Measurements from ENCODE around the gene MTPN. TPM values are rescaled to one million over a fixed set of nuclear protein-coding genes. Genes with fewer than 3 reads are reported as not detected.

MTPN gene
- polyA plus RNA-seq, 1 experiment = 260 TPM

- H3K27me3 ChIP-seq (ENCODE audit: control insufficient read depth, insufficient read depth, low read length) = no peaks in the 10 kb centered on the region
- H3K4me3 ChIP-seq (ENCODE audit: low read depth, low read length) = no peak overlapping the region
- ChIA-PET CTCF (interaction anchor here (0.6 to 1.4 kb wide), 2 partner anchors 18 to 353 kb away, joined by 4 read pairs; no protein-coding TSS in a partner anchor), POLR2A (no interaction called here)
- no peaks in the 10 kb centered on the region for H3K9me3 ChIP-seq (ENCODE audit: control insufficient read depth, insufficient read depth, low read length)
- TF ChIP-seq CTCF (IDR thresholded peaks at IDR 0.05; ENCODE audit: low read depth, low read length) = no peak
- DNase-seq (ENCODE audit: low read depth, low spot score) = no peak
- no peak overlapping the region for H3K27ac ChIP-seq (ENCODE audit: low read depth, low read length)
Observed at GRCh38 chr7:135974667-135975066, 2.5 kb downstream of the MTPN start.

- ChIA-PET POLR2A (interaction anchor here (0.7 kb wide), 1 partner anchor 25 kb away, joined by 4 read pairs; no protein-coding TSS in a partner anchor), CTCF (no interaction called here)
Observed at GRCh38 chr7:135971366-135971725, 5.8 kb downstream of the MTPN start.

GRCh38 chr7:135970682-135971365 lies 6.3 kb downstream of the MTPN start:
- Histone ChIP-seq H3K27me3 (ENCODE audit: control insufficient read depth, insufficient read depth, low read length) (no peaks in the 10 kb centered on the region), H3K4me3 (ENCODE audit: low read depth, low read length) (no peak overlapping the region), H3K27ac (ENCODE audit: low read depth, low read length) (no peak overlapping the region), H3K9me3 (ENCODE audit: control insufficient read depth, insufficient read depth, low read length) (no peaks in the 10 kb centered on the region)
- no peak for TF ChIP-seq CTCF (IDR thresholded peaks at IDR 0.05; ENCODE audit: low read depth, low read length)
- ChIA-PET POLR2A (no interaction called here), CTCF (no interaction called here)
- no peak for DNase-seq (ENCODE audit: low read depth, low spot score)

More at GRCh38 chr7:135971366-135971725, 5.8 kb downstream of the MTPN start:
- TF ChIP-seq CTCF (IDR thresholded peaks at IDR 0.05; ENCODE audit: low read depth, low read length) = no peak
- no peak overlapping the region for H3K27ac ChIP-seq (ENCODE audit: low read depth, low read length)
- no peak overlapping the region for H3K4me3 ChIP-seq (ENCODE audit: low read depth, low read length)
- no peaks in the 10 kb centered on the region for H3K9me3 ChIP-seq (ENCODE audit: control insufficient read depth, insufficient read depth, low read length)
- no peaks in the 10 kb centered on the region for H3K27me3 ChIP-seq (ENCODE audit: control insufficient read depth, insufficient read depth, low read length)
- DNase-seq (ENCODE audit: low read depth, low spot score) = no peak

GRCh38 chr7:135970045-135970444 lies 7.1 kb downstream of the MTPN start:
- Histone ChIP-seq H3K27ac (ENCODE audit: low read depth, low read length) (no peak overlapping the region), H3K27me3 (ENCODE audit: control insufficient read depth, insufficient read depth, low read length) (no peaks in the 10 kb centered on the region), H3K4me3 (ENCODE audit: low read depth, low read length) (no peak overlapping the region), H3K9me3 (ENCODE audit: control insufficient read depth, insufficient read depth, low read length) (no peaks in the 10 kb centered on the region)
- ChIA-PET POLR2A (no interaction called here), CTCF (no interaction called here)
- DNase-seq (ENCODE audit: low read depth, low spot score) = no peak
- TF ChIP-seq CTCF (IDR thresholded peaks at IDR 0.05; ENCODE audit: low read depth, low read length) = no peak

- POLR2A ChIA-PET = no interaction called here
- no peak for TF ChIP-seq CTCF (IDR thresholded peaks at IDR 0.05; ENCODE audit: low read depth, low read length)
- CTCF ChIA-PET = interaction anchor here (1.4 kb wide), 1 partner anchor 23 kb away, joined by 3 read pairs; no protein-coding TSS in a partner anchor
- Histone ChIP-seq H3K4me3 (ENCODE audit: low read depth, low read length) (no peak overlapping the region), H3K9me3 (ENCODE audit: control insufficient read depth, insufficient read depth, low read length) (no peaks in the 10 kb centered on the region), H3K27me3 (ENCODE audit: control insufficient read depth, insufficient read depth, low read length) (no peaks in the 10 kb centered on the region), H3K27ac (ENCODE audit: low read depth, low read length) (no peak overlapping the region)
- DNase-seq (ENCODE audit: low read depth, low spot score) = no peak
Observed at GRCh38 chr7:135966341-135967043, 10.7 kb downstream of the MTPN start.
